HepG2 (cell line): ENCODE data around the gene NMBR. TPM values are rescaled to one million over a fixed set of nuclear protein-coding genes. Genes with fewer than 3 reads are reported as not detected.

Source experiments
- ATF1 ChIP-seq: IDR thresholded peaks from 2 replicates; pipeline ENCODE4 v1.6.1; 2016; ENCODE audit warnings: mild to moderate bottlenecking, control low read depth
- ATF6 ChIP-seq: sonication (generic); formaldehyde crosslinking; conservative IDR thresholded peaks from 2 replicates; pipeline ENCODE4 v1.4.0; 2020; ENCODE audit warnings: missing genetic modification reagents
- CAMTA2 ChIP-seq: sonication (generic); formaldehyde crosslinking; IDR thresholded peaks from 2 replicates; pipeline ENCODE4 v1.4.0; 2020; ENCODE audit warnings: mild to moderate bottlenecking, missing genetic modification reagents, borderline replicate concordance
- CBX5 ChIP-seq: sonication (generic); formaldehyde crosslinking; IDR thresholded peaks from 2 replicates; pipeline ENCODE4 v1.4.0; 2020; ENCODE audit warnings: missing genetic modification reagents, borderline replicate concordance
- CEBPZ ChIP-seq: IDR thresholded peaks from 2 replicates; pipeline ENCODE4 v1.6.1; 2012; ENCODE audit warnings: low read length, improper control_type of control experiment
- EED ChIP-seq: sonication (generic); formaldehyde crosslinking; IDR thresholded peaks from 2 replicates; pipeline ENCODE4 v1.5.0; 2020; ENCODE audit warnings: mild to moderate bottlenecking, missing genetic modification reagents
- GABPA ChIP-seq, 2 experiments: IDR thresholded peaks; 2 replicates each; pipeline ENCODE4 v1.6.1; 2011 to 2016; ENCODE audit warnings: low read depth in 2 of 2, low read length in 1 of 2, missing biosample characterization in 1 of 2, missing genetic modification characterization in 1 of 2
- MED13 ChIP-seq: sonication (generic); formaldehyde crosslinking; IDR thresholded peaks from 2 replicates; pipeline ENCODE4 v1.5.0; 2020; ENCODE audit warnings: missing genetic modification reagents
- NFAT5 ChIP-seq: sonication (generic); formaldehyde crosslinking; IDR thresholded peaks from 2 replicates; pipeline ENCODE4 v1.4.0; 2020; ENCODE audit warnings: missing genetic modification reagents
- NFIC ChIP-seq: IDR thresholded peaks from 2 replicates; pipeline ENCODE4 v1.6.1; 2012; ENCODE audit warnings: mild to moderate bottlenecking, low read length, inconsistent platforms
- SP2 ChIP-seq: sonication (generic); formaldehyde crosslinking; IDR thresholded peaks from 2 replicates; pipeline ENCODE4 v1.5.1; 2020; ENCODE audit warnings: mild to moderate bottlenecking, missing genetic modification reagents
- ZFP90 ChIP-seq: sonication (generic); formaldehyde crosslinking; IDR thresholded peaks from 2 replicates; pipeline ENCODE4 v1.8.0; 2022; ENCODE audit warnings: missing genetic modification reagents, mild to moderate bottlenecking, inconsistent platforms, borderline replicate concordance
- ZNF558 ChIP-seq: sonication (generic); formaldehyde crosslinking; IDR thresholded peaks from 2 replicates; pipeline ENCODE4 v1.9.0; 2022; ENCODE audit warnings: mild to moderate bottlenecking, missing genetic modification reagents, borderline replicate concordance
- ZNF616 ChIP-seq: sonication (generic); formaldehyde crosslinking; IDR thresholded peaks from 2 replicates; pipeline ENCODE4 v1.5.0; 2020; ENCODE audit warnings: low read depth, mild to moderate bottlenecking, missing genetic modification reagents
- polyA plus RNA-seq, 8 experiments: library from polyadenylated mRNA; depleted of rRNA in 3 of 8; stranded (reverse) in 7 of 8; unstranded in 1 of 8; fragments of >200 nt; fragmentation: Illumina TruSeq in 4 of 8; extraction: Trizol in 4 of 8; gene quantifications; 2 replicates each; pipeline versions ENCODE4 v1.2.1 to v1.2.3, GENCODE V29; 2011 to 2016; ENCODE audit warnings: low read depth in 4 of 8, missing spikeins in 1 of 8, mixed read lengths in 1 of 8; ENCODE audit not compliant: insufficient read depth in 1 of 8
- total RNA-seq, 5 experiments: library from RNA; depleted of rRNA; stranded (reverse); fragments of >200 nt; fragmentation: Illumina TruSeq; extraction: Trizol; gene quantifications; 2 replicates each; pipeline ENCODE4 v1.2.3, GENCODE V29; 2016; ENCODE audit warnings: low read depth in 1 of 5
- TF ChIP-seq, protein P1 (sequence below): sonication (generic); formaldehyde crosslinking; IDR thresholded peaks from 2 replicates; pipeline ENCODE4 v1.4.0; 2020; ENCODE audit warnings: missing genetic modification reagents

Gene NMBR
- total and polyA plus RNA-seq, 2 of the 13 experiments (the other 11 are each of a cell fraction or from before 2014, with no cell fraction given), result not detected

DNA sequence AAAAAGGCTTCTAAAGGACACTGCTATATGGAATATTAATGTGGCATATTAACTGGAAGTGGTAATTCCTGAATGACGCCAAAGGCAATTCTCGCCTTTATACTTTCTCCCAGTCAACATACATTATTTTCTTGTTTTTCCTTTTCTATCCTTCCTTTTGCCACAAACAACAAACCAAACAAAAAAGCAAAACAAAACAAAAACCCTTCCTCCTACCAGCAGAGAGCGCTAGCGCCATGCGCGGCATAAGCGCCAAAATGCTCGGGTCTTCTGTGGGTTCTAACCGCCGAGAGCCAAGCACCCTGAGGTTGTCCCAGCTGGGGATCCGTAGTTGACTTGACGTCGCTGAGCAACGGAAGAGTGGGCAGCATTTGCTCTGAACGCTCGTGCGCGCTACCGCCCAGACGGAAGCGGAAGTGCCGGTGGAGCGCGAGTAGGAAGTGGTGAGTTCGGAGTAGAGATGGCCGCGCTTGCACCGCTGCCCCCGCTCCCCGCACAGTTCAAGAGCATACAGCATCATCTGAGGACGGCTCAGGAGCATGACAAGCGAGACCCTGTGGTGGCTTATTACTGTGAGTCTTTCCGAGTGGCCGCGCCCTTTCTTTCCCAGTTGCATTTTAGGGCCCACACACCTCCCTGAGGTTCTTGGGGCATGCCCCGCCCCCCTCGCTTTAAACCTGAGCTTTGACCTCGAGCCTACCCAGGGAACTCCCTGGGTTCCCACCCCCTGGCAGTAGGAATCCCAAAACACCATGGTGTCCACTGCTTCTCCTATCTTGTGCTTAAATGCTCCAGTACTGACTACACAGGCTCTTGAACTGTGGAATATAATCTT is at the start of gene NMBR, which contains the start of gene VTA1 (continued):
- TF ChIP-seq, protein P1, sequence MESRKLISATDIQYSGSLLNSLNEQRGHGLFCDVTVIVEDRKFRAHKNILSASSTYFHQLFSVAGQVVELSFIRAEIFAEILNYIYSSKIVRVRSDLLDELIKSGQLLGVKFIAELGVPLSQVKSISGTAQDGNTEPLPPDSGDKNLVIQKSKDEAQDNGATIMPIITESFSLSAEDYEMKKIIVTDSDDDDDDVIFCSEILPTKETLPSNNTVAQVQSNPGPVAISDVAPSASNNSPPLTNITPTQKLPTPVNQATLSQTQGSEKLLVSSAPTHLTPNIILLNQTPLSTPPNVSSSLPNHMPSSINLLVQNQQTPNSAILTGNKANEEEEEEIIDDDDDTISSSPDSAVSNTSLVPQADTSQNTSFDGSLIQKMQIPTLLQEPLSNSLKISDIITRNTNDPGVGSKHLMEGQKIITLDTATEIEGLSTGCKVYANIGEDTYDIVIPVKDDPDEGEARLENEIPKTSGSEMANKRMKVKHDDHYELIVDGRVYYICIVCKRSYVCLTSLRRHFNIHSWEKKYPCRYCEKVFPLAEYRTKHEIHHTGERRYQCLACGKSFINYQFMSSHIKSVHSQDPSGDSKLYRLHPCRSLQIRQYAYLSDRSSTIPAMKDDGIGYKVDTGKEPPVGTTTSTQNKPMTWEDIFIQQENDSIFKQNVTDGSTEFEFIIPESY, result peak; percentile 85
- no peak for TF ChIP-seq CAMTA2 (CRISPR knock-in tag)
- peak; percentile 74 for TF ChIP-seq SP2 (CRISPR knock-in tag)
- no peak for TF ChIP-seq ZNF616
- peak; percentile 89; the same call in 1 of the 2 replicates for TF ChIP-seq ZNF558 (CRISPR knock-in tag)
- TF ChIP-seq ATF1 (CRISPR knock-in tag), result peak; percentile 90
- 0 out of 2 replicates have a peak, but pooled peaks have one; percentile 53 for TF ChIP-seq ATF6
- no peak for TF ChIP-seq MED13 (CRISPR knock-in tag)
- TF ChIP-seq ZFP90 (CRISPR knock-in tag), result peak; percentile 17; the same call in 1 of the 2 replicates
- peak; percentile 86; the same call in 1 of the 2 replicates for TF ChIP-seq EED (CRISPR knock-in tag)
- 0 out of 2 replicates have a peak, but pooled peaks have one; percentile 36 for TF ChIP-seq NFIC
- peak; percentile 98 for TF ChIP-seq GABPA (IDR thresholded peaks at IDR 0.05; ENCODE audit: low read depth, low read length)
- TF ChIP-seq GABPA (CRISPR knock-in tag; IDR thresholded peaks at IDR 0.05; ENCODE audit: low read depth), result peak; percentile 99
- TF ChIP-seq NFAT5 (CRISPR knock-in tag), result 0 out of 2 replicates have a peak, but pooled peaks have one; percentile 84
- no peak for TF ChIP-seq CEBPZ
- peak; percentile 99 for TF ChIP-seq CBX5 (CRISPR knock-in tag)
